G401.6 (cell line): ENCODE results near the gene SLC9B1.
"Not testable (repeated sequence)": the region's sequence is repeated elsewhere in the genome, so short reads cannot be mapped to it uniquely, and the experiment has no call there.

ENCODE experiments used
- FAIRE-seq: peaks from 2 replicates; lab custom pipeline; 2012; peaks lifted over from hg19 to GRCh38; lab: Jason Lieb, UNC

The SLC9B1 gene

DNA sequence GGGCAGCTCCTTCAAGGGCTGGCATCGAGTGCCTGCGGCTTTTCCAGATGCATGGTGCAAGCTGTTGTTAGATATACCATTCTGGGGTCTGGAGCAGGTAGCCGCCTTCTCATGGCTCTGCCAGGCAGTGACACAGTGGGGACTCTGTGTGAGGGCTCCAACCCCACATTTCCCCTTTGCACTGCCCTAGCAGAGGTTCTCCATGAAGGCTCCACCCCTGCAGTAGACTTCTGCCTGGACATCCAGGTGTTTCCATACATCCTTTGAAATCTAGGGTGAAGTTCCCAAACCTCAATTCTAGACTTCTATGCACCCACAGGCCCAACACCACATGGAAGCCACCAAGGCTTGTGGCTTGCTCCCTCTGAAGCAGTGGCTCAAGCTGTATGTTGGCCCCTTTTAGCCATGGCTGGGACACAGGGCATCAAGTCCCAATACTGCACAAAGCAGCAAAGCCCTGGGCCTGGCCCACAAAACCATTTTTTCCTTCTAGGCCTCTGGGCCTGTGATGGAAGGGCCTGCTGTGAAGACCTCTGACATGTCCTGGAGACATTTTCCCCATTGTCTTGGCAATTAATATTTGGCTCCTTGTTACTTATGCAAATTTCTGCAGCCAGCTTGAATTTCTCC, 141.9 kb downstream of the SLC9B1 start:
- FAIRE-seq, result not testable (repeated sequence)

DNA sequence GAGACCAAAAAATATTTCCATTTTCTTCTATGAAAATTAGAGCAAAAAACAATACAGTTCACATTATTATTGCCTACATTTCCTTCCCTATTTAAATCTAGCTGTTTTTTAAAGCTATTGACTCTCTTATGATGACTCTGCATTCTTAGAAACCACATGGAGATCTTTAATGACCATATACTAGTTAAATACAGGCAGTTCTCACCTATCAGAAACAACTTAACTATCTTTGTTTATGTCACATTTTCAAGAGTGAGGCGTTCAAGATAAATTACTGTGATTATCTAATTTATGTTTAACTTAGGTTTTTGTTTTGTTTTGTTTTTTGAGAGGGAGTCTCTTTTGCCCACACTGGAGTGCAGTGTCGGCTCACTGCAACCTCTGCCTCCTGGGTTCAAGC, 147.7 kb downstream of the SLC9B1 start:
- FAIRE-seq, result no peak

DNA sequence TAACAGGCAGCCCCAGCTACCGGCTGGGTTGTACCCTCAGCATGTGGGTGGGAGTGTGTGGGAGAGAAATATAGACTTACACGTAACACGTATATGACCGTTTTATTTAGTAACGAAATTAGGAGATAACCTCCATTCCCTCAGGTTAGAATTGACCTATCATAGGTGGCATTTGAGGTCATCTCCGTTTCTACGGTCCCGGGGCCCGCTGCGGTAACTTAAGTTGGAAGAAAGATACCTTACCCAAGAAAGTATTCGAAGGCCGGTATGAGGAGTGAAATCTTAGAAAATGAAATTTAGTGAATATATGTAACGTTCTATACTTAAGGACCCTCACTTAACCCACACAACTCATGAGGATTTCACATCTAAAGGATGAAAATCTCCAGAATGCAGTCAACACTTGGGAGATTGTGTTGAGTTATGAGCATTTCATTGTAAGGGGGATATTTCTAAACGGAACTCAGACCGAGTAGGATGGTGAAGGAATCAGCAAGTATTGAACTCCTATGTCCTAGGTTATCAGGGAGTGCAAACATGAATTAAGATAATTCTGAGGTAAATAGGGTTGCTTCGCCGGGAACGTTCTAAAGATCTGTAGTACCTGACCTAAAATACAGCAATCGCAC, 149.8 kb downstream of the SLC9B1 start:
- no peak for FAIRE-seq

DNA sequence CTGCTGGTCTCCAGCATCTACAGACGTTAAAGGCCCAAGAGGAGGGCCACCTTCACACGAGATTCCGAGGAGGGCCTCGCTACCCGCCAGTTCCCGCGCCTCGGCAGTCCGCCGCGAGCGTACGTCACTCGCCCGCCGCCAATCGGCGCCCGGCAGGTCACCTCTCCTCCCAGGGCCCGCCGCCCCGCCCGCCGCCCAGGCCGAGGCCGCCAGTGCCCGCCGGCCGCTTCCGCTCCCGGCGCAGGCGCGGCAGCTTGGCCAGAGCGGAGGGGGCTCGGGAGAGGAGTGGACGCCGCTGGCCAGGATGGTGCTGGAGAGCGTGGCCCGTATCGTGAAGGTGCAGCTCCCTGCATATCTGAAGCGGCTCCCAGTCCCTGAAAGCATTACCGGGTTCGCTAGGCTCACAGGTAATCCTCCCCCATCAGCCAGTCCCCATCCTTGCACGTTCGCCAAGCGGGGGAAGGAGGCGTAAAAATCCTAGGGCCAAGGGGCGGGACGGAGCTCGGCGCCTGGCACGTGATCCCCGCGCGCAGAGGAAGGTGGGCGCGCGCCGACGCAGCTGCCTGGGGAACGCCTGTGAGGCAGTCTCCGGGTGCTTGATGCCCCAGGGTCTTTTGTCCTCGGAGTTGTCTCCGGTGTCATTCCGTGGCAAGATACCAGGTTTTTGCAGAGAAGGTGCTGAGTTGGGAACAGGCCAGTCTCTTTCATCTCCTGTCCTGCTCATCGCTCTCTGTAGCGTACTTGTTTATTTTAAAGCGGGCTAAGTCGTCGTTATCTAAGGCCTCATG, 150.5 kb downstream of the SLC9B1 start, which contains the start of gene CISD2:
Gene CISD2 (plus strand): TSS at position 212 of the 788 bp plus-strand sequence. CDS start 93 bp downstream, at position 305.
- peak; percentile 75 for FAIRE-seq

DNA sequence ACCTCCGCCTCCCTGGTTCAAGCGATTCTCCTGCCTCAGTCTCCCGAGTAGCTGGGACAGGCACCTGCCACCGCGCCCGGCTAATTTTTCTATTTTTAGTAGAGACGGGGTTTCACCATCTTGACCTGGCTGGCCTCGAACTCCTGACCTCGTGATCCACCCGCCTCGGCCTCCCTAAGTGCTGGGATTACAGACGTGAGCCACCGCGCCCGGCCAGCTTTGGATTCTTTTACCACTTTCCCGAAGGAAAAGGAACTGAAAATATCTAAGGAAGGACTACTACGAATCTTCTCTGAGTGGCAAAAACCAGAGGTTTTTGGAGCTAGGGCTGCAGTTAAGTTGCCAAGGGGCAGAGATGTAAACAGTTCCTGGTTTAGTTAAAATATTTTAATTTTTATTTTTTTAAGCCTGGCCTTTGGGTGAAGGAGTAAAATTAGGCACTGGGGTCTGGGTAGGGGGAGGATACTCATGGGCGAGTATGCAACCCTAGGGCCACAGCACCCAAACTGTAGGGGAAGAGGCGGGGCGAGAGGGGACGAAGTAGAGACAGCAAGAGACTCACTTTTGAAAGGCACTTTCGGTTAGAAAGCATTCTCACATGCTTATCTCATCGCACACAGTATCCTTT, 151.2 kb downstream of the SLC9B1 start:
- FAIRE-seq, result peak; percentile 50

DNA sequence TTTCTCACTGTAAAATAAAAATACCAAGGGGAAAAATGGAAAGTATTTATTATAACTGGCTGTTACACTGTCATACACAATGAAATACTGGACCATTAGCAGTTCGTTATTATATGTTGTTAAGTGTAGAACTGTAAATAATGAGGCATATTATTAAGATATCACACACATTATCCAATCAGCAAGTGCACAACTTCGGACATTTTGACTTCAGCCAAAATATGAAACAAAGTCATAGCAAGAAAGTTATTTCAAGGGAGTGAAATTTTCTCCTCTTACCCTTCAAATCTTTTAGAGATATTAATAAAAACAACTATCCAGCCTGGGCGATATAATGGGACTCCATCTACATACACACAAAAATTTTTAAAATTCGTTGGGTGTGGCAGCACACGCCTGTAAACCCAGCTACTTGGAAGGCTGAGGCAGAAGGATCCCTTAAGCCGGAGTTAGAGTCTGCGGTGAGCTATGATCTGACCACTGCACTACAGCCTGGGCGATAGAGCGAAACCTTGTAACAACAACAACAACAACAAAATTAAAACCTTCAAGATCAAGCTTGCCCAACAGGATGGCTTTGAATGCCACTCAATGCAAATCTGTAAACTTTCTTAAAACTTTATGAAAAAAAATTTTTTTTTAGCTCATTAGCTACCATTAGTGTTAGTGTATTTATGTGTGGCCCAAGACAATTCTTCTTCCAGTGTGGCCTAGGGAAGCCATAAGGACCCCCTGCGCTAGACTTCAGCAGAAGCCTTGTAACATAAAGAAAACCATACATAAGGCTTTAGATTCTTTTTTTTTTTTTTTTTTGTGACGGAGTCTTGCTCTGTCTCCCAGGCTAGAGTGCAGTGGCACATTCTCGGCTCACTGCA, 152.0 kb downstream of the SLC9B1 start:
- FAIRE-seq, result no peak

DNA sequence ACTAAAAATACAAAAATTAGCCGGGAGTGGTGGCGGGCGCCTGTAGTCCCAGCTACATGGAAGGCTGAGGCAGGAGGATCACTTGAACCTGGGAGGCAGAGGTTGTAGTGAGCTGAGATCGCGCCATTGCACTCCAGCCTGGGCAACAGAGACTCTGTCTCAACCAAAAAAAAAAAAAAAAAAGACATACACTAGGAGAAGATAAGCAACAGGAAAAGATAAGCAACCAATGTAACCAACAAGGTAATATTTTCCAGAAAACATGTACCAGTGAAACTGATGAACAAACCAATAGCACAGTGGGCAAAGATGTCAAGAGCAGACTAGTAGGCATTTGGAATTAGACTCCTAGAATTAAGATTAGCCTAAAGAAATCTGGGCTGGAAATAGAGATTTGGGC, 154.2 kb downstream of the SLC9B1 start:
- not testable (repeated sequence) for FAIRE-seq

DNA sequence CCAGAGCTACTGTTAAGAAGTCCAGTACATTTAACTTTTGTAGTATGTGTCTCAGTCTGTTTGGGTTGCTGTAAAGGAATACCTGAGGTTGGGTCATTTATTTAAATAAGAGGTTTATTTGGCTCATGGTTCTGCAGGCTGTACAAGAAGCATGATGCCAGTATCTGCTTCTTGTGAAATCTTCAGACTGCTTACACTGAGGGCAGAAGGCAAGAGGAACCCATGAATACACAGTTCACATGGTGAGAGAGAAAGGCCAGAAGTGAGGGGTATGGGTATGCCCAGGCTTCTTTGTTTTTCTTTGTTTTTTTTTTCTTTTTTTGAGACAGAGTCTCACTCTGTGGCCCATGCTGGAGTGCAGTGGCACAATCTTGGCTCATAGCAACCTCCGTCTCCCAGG, 156.8 kb downstream of the SLC9B1 start:
- FAIRE-seq, result no peak

DNA sequence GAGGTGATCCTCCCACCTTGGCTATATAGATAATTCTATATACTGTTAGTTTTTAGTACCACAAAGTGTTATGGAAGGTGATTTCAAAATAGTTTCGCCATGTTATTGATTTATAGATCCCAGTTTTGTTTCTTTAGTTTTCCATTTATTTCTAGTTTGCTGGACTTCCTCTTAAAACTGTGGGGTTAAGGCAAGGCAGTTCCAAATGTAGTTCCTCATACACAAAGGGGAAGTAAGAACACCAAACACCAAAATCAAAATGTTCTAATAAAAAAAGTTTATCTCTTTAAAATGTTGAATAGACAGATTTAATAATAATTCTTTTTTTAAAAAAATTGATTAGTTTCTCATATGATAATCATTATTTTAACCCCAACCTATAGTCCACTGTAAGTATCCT, 157.5 kb downstream of the SLC9B1 start:
- FAIRE-seq, result peak; percentile 17

DNA sequence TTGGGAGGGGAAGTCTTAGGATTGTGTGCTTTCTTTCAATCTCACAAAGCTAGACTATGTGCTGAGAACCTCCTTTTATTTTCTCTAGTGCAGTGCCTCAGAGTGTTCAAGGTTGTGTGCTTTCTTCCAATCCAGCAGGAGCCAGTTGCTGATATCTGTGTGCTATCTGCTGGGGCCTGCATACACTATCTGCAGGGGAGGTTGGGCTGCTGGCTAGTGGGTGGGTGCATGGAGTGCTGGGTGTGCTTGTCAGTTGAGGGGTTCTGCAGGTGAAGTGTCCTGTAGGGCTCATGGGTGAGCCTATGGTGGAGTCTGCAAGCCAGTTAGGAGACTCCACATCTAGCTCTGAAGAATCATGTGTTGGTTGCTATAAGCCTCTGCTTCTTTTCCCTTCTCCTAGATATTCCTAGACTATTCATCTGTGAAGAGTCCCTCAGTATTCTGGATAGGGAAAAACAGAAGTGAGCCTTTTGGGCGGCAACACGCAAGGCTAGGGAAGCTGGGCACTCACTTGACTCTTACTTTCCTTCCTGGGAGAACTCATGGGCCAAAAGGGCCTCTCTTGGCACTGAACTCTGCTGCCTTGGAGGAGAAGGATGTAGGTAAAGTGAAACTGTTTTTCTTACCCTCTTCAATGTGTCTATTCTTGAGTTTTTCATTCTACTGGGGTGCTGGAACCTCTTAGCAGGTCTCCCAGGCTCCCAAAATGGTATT, 158.7 kb downstream of the SLC9B1 start:
- FAIRE-seq, result no peak

DNA sequence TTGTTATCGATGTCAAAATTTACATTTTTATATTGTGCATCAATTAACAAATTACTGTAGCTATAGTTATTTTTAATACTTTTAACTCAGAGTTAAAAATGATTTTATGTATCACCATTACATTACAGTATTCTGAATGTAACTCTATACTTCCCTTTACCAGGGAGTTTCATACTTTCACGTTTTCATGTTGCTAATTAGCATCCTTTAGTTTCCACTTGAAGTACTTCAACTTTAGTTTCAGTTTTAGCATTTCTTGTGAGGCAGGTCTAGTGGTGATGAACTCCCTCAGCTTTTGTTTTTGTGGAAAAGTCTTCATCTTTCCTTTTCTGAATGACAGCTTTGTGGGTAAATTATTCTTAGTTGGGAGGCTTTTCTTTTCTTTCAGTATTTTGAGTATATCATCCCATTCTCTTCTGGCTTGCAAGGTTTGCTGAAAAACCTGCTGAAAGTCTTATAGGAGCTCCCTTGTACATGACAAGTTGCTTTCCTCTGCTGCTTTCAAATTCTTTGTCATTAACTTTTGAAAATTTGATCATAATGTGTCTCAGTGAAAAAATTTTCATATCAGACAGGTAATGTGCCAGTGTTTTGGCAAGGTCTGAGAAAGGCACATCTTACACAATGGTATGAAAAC, 160.6 kb downstream of the SLC9B1 start:
- peak; percentile 61 for FAIRE-seq
